Activated T-helper 17 cell treated with anti-CD3 and anti-CD28 coated beads, Interleukin-2, amount 50 U/mL, for 72 hours (primary cell): Measurements from ENCODE around the gene DBP. TPM values are rescaled to one million over a fixed set of nuclear protein-coding genes. Genes with fewer than 3 reads are reported as not detected.
"Not testable (repeated sequence)": the region's sequence is repeated elsewhere in the genome, so short reads cannot be mapped to it uniquely, and the experiment has no call there.

Experiments used
- ATAC-seq: fragments of 150-1000 bp; cut with Tn5 transposase; replicated peaks from 2 replicates; pipeline ENCODE4 v1.10.0; 2021; ENCODE audit warnings: mild to moderate bottlenecking, moderate library complexity
- H3K27ac Mint-ChIP-seq: one replicate; pipeline ENCODE4 v1.8.0; 2022; ENCODE audit warnings: mixed read lengths
- H3K27me3 Mint-ChIP-seq: one replicate; pipeline ENCODE4 v1.8.0; 2022; ENCODE audit warnings: mixed read lengths
- H3K36me3 Mint-ChIP-seq: one replicate; pipeline ENCODE4 v1.8.0; 2022; ENCODE audit warnings: low read depth, mild to moderate bottlenecking, mixed read lengths
- H3K4me1 Mint-ChIP-seq: one replicate; pipeline ENCODE4 v1.8.0; 2022; ENCODE audit warnings: mixed read lengths
- H3K4me3 Mint-ChIP-seq: one replicate; pipeline ENCODE4 v1.8.0; 2022; ENCODE audit warnings: mild to moderate bottlenecking, mixed read lengths
- H3K9me3 Mint-ChIP-seq: one replicate; pipeline ENCODE4 v1.8.0; 2022; ENCODE audit warnings: mixed read lengths
- total RNA-seq, 2 donors: library from RNA; stranded (reverse); gene quantifications; one replicate each; pipeline ENCODE4 v1.2.3, GENCODE V29; 2022

Gene DBP
- total RNA-seq, 2 donors from 2014 or later, result 5.3 to 9.3 TPM

DNA sequence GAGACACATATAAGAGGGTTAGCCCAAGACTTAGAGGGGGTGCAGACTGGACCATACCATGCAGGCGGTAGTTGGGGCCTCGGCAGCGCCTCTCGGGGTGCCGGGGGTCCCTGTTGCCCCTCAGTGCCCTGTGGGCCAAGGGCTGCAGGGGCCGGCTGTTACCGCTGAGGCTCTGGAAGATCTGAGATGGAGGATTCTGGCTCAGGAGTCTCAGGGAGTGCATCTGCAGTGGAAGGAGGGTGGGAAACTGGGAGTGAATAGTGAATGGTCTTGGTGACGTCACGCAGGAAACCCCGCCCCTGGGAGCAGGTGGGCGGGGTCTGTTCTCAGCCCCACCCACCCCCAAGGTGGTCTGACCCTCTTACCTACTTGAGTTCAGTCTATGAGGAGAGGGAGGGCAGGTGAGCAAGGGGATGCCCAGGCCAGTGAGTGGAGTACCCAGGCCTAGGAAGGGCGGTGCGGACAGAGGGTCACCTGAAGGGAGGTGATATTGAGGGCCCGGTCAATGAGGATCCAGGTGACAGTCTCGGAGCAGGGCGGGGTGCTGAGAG, 1.7 kb upstream of the DBP start:
- Mint-ChIP-seq H3K36me3 (peaks cover 6% of the 10 kb centered on the region), H3K27me3 (no peaks in the 10 kb centered on the region), H3K4me1 (peaks cover 35% of the 10 kb centered on the region), H3K4me3 (peak overlapping the region; percentile 96), H3K27ac (peak overlapping the region; percentile 99), H3K9me3 (peaks cover 4% of the 10 kb centered on the region)
- ATAC-seq, result no peak

DNA sequence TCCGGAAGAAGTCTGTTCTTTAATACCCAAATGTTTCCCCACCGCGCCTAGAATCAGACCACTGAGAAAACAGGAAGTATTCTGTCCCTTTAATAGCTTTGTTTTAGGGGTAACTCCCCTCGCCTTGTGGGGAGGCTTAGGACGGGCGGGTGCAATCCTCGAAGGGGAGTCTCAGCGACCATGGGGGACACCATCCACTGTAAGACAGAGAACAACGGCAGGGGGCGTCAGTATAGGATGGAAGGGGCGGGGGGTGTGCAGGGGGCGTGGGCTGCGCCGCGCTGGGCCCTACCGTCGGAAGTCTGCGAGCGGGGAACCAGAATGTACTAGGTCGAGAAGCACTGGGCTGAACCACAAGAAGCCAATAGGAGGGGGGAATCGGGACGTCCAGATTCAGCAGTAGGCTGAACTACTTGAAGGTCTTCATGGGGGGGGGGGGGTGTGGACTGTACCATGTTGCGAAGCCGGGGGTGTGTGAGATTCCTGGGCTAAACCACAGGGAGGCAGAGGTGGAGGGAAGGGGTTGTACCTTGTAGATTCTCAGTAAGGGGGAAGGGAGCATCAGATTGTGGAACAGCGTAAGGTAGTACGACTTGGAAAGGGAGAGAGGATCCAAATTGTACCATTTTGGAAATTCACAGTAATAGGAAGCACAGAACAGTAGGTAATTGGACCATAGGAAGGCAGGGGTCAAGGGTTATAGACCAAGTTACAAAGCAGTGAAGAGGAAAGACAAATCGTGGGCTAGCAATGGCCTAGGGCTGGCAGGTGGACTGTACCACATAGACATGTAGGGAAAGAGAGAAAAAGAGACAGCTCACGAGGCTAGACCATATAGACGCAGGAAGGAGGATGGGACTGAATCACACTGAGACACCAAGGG, 1.0 kb upstream of the DBP start:
- peaks cover 4% of the 10 kb centered on the region for H3K9me3 Mint-ChIP-seq
- peak overlapping the region; percentile 96 for H3K4me3 Mint-ChIP-seq
- peak; percentile 32 for ATAC-seq
- H3K4me1 Mint-ChIP-seq, result peaks cover 35% of the 10 kb centered on the region
- H3K27ac Mint-ChIP-seq, result peak overlapping the region; percentile 99
- no peaks in the 10 kb centered on the region for H3K27me3 Mint-ChIP-seq
- peaks cover 6% of the 10 kb centered on the region for H3K36me3 Mint-ChIP-seq

DNA sequence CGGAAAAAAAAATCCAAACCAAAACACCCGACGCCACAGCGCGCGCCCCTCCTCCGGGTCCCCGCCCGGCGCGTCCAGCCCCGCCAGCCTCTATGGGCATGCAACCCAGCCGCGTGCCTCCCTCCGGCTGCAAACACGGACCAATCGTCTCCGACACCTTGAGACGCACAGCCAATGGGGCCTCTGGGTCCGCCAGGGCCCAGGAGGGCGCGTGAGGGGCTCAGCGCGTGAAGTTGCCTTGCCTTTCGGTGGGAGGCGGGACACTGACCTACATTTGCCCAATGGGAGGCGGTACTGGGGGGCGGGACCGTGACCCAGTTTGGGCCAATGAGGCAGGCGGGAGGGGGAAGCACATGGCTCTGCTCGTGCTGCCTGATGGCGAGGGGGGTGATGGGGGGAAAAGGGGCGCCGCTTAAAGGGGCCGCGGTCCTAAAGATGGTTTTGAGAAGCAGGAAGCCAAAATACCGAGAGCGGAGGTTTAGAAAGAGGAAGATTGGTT, 319 bp upstream of the DBP start:
- Mint-ChIP-seq H3K27me3 (no peaks in the 10 kb centered on the region), H3K36me3 (peaks cover 6% of the 10 kb centered on the region), H3K27ac (peak overlapping the region; percentile 99), H3K4me1 (peaks cover 35% of the 10 kb centered on the region), H3K4me3 (peak overlapping the region; percentile 96), H3K9me3 (peaks cover 4% of the 10 kb centered on the region)
- ATAC-seq, result peak; percentile 69

DNA sequence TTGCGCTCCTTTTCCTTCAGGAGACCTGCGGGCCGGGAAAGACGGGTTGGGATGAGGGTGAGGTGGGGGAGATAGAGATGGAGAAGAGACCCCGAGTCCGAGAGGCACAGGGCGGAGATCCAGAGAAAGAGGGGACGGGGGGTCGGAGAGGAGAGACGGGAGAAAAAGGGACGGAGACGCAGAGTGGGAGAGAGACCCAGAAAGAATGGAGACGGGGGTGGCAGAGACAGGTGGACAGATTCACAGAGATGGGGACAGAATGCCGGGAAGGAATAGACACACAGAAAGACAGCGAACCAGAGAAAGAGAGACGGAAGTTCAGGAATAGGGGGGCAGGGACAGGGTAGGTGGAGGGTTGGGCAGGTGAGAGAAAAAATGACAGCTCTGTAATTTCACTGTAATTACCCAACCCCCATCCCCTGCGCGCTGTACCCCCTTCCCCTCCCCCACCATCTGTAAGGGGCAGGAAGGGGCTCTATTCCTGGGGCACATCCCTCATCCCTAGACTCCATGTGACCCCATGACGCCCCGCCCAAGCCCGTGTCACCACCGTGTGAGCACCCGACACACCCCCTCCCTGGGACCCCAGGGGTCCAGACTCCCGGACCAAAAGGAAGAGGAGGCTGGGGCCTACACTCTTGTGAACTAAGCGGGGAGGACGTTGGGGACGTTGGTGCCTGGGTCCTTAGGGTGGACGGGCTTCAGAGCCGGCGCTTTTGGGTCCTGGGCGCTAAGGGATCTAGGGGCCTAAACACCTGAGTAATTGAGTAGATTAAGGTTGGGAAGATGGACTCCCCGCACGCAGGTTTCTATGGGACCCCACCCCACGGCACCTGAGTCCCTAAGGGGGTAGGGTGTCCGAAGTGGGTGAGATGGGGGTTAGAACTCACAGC, 967 bp downstream of the DBP start:
- ATAC-seq, result no peak
- Mint-ChIP-seq H3K27ac (peak overlapping the region; percentile 84), H3K36me3 (peaks cover 6% of the 10 kb centered on the region), H3K9me3 (peaks cover 4% of the 10 kb centered on the region), H3K4me1 (peaks cover 35% of the 10 kb centered on the region), H3K27me3 (no peaks in the 10 kb centered on the region), H3K4me3 (peak overlapping the region; percentile 96)

DNA sequence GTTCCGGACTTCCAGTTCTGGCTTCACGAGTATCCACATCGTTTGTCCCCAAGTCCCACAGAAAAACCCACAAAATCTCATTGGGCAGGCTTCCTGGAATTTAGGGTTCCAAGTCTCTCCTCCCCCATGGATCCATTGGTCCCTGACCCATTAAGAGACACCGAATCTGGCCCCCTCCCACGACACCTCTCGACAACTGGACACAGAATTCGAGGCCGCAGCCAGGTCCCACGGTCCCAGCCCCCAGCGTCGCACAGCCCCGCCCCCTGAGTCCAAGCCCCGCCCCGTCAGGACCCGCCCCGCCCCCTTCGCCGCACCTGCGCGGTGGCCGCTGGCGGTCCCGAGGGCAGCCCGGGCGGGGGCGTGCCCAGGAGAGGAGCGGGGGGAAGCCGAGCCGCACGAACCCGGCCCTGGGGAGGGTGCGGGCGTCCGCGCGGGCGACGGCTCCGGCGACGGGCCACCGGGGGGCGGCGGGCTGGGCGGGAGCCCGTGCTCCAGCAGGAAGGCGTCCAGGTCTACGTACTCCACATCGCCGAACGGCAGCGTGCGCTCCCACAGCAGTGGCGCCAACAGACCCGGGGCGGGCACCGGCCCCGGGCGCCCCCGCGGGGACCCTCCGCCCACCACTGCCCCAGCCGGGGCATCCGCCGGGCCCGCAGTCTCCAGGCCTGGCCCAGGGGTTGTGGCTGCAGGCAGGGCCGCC, 1.8 kb downstream of the DBP start:
- Mint-ChIP-seq H3K27ac (peak overlapping the region; percentile 85), H3K9me3 (peaks cover 4% of the 10 kb centered on the region), H3K4me1 (peaks cover 35% of the 10 kb centered on the region), H3K27me3 (no peaks in the 10 kb centered on the region), H3K36me3 (peaks cover 10% of the 10 kb centered on the region), H3K4me3 (peak overlapping the region; percentile 96)
- ATAC-seq, result peak; percentile 47

DNA sequence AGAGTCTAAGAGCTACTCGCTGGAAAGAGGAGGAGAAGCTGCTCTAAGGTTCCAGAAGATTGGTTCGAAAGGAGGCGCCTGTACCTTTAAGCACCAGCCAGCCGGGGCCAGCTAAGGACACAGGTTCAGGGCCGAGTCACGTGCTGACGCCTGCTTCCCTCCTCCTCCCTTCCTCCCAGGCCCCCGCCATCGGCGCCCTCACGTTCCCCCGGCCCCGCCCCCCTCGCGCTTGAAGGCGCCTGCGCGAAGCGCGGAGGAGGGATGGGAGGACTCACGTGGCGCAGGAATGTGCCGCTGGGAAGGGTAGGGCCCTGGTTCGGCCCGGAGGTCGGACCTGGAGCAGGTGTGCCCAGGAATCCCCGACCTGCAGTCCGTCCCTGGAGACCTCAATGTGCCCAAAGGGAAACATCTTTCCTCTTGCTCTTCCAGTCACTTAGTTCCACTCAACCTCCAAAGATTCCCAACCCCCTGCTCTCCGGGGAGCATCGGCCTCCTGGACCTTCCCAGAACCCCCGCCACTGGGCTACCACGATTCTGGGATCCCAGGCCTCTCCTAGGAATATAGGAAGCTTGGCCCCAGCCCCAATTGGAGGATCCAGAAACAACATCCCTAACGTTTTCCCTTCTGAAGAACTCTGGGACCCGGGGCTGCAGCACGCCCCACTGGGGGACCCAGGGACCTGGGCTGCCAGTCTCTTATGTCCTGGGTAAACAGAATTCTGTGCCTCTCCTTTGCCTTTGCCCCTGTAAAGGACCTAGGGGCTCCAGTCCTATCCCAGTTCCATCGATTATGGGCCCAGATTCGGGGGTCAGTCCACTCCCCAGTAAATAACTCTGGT, 2.5 kb downstream of the DBP start:
- Mint-ChIP-seq H3K27me3 (no peaks in the 10 kb centered on the region), H3K36me3 (peaks cover 14% of the 10 kb centered on the region), H3K4me1 (peaks cover 30% of the 10 kb centered on the region), H3K9me3 (peaks cover 4% of the 10 kb centered on the region), H3K27ac (peak overlapping the region; percentile 85), H3K4me3 (peak overlapping the region; percentile 96)
- peak; percentile 56 for ATAC-seq

DNA sequence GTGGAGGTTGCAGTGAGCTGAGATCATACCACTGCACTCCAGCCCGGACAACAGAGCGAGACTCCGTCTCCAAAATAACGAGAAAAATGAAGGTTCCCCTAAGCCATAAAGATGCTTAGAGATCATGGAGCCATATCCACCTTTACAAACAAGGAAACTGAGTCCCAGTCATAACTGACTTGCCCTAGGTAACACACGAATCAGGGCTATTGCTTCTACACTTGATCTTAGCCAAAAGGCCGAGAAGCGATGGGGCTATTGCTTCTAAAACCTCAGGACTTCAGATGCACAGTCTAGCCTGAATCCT, 3.2 kb downstream of the DBP start:
- no peaks in the 10 kb centered on the region for H3K27me3 Mint-ChIP-seq
- ATAC-seq, result no peak
- H3K27ac Mint-ChIP-seq, result peak overlapping the region; percentile 85
- H3K4me3 Mint-ChIP-seq, result peak overlapping the region; percentile 96
- H3K9me3 Mint-ChIP-seq, result peaks cover 4% of the 10 kb centered on the region
- H3K36me3 Mint-ChIP-seq, result peaks cover 14% of the 10 kb centered on the region
- peaks cover 30% of the 10 kb centered on the region for H3K4me1 Mint-ChIP-seq

DNA sequence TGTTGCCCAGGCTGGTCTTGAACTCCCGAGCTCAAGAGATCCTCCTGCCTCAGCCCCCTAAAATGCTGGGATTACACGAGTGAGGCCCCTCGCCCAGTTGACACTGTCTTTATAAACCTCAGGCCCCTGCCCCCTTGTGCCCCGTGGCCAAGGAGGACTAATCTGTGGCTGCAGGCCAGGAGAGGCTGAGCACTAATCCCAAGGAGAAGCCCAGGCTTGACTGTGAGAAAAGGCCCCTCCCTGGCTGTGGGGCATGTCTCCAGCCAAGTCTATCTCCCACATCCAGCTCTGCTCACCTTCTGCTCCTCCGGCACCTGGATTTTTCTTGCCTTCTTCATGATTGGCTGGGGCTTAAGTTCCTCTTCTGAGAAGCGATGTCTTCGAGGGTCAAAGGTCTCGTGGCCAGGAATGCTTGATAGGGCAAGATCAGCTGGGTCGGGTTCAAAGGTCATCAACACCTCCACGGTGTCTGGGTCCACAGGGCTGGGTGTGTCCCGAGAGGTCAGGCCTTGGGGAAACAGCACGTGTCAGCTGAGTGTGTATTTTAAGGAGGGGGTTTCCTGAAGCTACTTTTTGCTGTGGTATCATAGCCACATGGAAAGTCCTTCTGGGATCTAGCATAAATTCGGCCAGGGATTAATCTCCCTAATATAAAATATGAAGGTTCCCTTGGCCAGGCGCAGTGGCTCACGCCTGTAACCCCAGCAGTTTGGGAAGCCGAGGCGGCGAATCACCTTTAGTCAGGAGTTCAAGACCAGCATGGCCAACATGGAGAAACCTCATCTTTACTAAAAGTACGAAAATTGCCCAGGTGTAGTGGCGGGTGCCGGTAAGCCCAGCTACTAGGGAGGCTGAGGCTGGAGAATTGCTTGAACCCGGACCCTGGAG, 3.8 kb downstream of the DBP start:
- Mint-ChIP-seq H3K27me3 (no peaks in the 10 kb centered on the region), H3K4me1 (peaks cover 25% of the 10 kb centered on the region)

DNA sequence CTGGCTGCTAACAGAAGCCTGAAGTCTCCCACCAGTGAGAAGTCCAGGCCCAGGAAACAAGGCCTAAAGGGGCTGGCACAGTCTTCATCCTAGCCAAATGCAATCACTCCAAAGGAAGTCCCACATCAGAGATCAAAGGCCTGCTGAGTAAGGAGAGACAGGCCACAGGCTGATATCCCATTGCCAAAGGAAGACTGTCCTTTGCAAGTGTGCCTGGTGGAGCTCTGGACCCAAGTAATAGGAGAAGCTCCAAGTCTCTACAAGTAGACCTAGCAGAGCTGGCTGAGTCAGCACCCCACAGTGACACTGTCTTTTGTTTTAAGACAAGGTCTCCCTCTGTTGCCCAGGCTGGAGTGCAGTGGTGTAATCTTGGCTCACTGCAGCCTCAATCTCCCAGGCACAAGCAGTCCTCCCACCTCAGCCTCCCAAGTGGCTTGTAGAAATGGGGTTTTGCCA, 4.5 kb downstream of the DBP start:
- H3K4me1 Mint-ChIP-seq, result peaks cover 19% of the 10 kb centered on the region
- no peak overlapping the region for H3K4me3 Mint-ChIP-seq
- no peaks in the 10 kb centered on the region for H3K27me3 Mint-ChIP-seq
- ATAC-seq, result no peak
- H3K36me3 Mint-ChIP-seq, result peaks cover 17% of the 10 kb centered on the region
- H3K27ac Mint-ChIP-seq, result no peak overlapping the region
- peaks cover 3% of the 10 kb centered on the region for H3K9me3 Mint-ChIP-seq

More for the DNA sequence above, 3.8 kb downstream of the DBP start:
- Mint-ChIP-seq H3K36me3 (peaks cover 20% of the 10 kb centered on the region), H3K4me3 (peak overlapping the region; percentile 96), H3K27ac (peak overlapping the region; percentile 85), H3K9me3 (peaks cover 4% of the 10 kb centered on the region)
- no peak for ATAC-seq

DNA sequence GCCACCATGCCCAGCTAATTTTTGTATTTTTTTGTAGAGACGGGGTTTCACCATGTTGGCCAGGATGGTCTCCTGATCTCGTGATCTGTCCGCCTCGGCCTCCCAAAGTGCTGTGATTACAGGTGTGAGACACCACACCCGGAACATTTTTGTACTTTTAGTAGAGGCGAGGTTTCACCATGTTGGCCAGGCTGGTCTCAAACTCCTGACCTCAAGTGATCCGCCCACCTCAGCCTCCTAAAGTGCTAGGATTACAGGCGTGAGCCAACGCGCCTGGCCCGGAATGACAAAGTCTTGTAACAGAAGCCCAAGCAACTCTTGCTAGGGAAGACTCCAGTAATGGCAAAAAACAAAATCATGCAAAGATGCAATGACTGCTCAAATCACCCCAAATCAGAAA, 4.9 kb downstream of the DBP start:
- H3K27ac Mint-ChIP-seq, H3K4me3 Mint-ChIP-seq, H3K27me3 Mint-ChIP-seq, H3K9me3 Mint-ChIP-seq, ATAC-seq: not testable (repeated sequence)
- Mint-ChIP-seq H3K4me1 (peaks cover 16% of the 10 kb centered on the region), H3K36me3 (peaks cover 14% of the 10 kb centered on the region)

DNA sequence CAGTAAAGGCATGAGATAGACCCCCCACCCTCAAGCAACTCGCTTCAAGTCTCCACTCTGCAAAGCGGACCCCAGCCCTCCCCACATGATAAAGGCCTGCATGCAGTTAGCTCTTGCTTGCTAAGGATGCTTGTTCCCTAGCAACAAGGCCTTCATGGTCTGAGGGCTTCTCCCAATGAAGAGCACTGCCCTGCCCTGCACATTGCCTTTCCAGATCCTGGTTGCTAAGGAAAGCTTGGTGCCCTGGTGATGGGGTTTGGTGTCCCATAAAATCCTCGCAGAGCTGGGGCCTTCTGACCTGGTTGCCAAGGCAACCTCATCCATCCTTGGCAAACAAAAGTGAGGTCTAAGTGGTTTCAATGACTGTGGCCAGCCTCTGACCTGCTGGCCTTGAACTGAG, 6.0 kb downstream of the DBP start:
- no peak for ATAC-seq

DNA sequence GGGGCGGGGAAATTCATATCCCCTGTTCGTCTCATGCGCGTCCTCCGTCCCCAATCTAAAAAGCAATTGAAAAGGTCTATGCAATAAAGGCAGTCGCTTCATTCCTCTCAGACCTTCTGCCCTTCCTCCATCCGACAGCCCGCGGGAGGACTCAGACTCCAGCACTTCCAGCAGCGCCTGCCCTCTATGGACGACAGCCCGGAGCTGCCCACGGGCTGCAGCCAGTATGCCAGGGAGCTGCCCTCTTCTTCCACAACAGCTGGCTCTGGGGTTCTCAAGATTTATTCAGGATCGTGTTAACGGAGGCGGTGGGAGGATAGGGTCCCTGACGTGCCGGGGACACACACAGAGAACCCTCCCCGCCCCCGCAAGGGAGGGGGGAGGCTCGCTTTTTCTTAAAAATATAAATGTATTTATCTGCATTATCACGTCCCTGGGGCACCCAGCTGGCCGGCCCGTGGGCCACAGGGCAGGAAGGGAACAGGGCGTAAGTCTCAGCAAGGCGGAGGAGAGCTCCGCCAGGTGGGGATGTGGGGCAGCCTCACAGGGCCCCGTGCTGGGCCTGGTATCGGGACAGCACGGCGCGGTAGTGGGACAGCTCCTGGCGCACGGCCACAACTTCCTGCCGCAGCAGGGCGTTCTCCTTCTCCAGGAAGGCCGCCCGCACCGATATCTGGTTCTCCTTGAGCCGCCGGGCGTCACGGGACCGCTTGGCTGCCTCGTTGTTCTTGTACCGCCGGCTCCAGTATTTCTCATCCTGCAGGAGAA, 6.7 kb downstream of the DBP start:
- Mint-ChIP-seq H3K4me3 (no peak overlapping the region), H3K36me3 (peaks cover 21% of the 10 kb centered on the region), H3K27ac (peak overlapping the region; percentile 17), H3K27me3 (no peaks in the 10 kb centered on the region), H3K9me3 (no peaks in the 10 kb centered on the region), H3K4me1 (peaks cover 10% of the 10 kb centered on the region)
- no peak for ATAC-seq

More for the DNA sequence above, 6.0 kb downstream of the DBP start:
- Mint-ChIP-seq H3K4me1 (peaks cover 15% of the 10 kb centered on the region), H3K9me3 (no peaks in the 10 kb centered on the region), H3K27me3 (no peaks in the 10 kb centered on the region), H3K4me3 (no peak overlapping the region), H3K27ac (no peak overlapping the region), H3K36me3 (peaks cover 17% of the 10 kb centered on the region)
